ENCODE measurements around the gene PTPRJ.

DNA sequence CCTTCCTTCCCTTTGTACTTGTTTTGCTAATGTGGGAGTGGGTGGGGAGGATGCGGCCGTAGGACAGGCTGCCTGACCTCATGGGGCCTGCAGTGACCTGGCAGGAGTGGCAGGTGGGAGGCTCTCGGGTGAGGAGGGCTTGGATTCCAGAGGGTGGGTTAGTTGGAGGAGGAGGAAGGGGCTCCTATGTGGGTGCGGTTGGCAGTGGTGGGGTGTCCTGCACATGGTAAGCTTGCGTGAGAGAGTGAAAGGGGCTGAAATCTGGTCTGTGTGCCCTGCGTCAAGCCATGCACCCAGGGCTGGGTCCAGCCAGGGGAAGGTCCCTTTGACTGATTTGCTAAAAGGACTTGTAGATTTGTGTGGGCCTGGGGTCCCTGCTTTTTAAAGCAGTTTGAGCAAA is 145.5 kb downstream of the PTPRJ start:
- no peak for TF ChIP-seq ZNF567 (CRISPR knock-in tag; IDR thresholded peaks at IDR 0.05; ENCODE audit: borderline replicate concordance)
- TF ChIP-seq EHMT2 (IDR thresholded peaks at IDR 0.05; ENCODE audit: borderline replicate concordance, low read depth, low read length) = no peak
